Neural cell (in vitro differentiated cells): ENCODE data around the gene CCDC61.

Experiments
- EP300 ChIP-seq: fragments of 450-650 bp; conservative IDR thresholded peaks from 2 replicates; pipeline ENCODE4 v1.6.1; 2014; ENCODE audit warnings: antibody characterized with exemption, mild to moderate bottlenecking, moderate library complexity; ENCODE audit not compliant: poor library complexity, severe bottlenecking
- EZH2 ChIP-seq: fragments of 200-600, 300-800 bp; shearing (Covaris generic), sonication (generic); IDR thresholded peaks from 2 replicates; pipeline ENCODE4 v1.6.1; 2014; ENCODE audit warnings: antibody characterized with exemption, low read length, borderline replicate concordance, mild to moderate bottlenecking; ENCODE audit not compliant: insufficient read depth, poor library complexity, severe bottlenecking
- TF ChIP-seq, protein P1 (sequence below): fragments of 450-650 bp; IDR thresholded peaks from 2 replicates; pipeline ENCODE4 v1.5.1; 2014; ENCODE audit warnings: antibody characterized with exemption, mild to moderate bottlenecking, moderate library complexity; ENCODE audit not compliant: poor library complexity, severe bottlenecking

DNA sequence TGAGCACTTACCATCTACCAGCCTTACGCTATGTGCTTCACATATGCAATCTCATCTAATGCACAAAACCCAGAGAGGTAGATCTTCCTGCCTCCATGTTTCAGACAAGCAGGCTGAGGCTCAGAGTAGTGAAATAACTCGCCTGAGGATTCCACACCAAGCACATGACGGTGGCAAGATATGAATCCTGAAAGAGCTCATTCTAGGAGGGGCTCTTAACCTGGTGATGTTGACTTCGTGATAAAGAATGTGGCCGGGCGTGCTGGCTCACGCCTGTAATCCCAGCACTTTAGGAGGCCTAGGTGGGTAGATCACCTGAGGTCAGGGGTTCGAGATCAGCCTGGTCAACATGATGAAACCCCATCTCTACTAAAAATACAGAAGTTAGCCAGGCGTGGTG lies 26.6 kb upstream of the CCDC61 start:
- TF ChIP-seq, protein P1, sequence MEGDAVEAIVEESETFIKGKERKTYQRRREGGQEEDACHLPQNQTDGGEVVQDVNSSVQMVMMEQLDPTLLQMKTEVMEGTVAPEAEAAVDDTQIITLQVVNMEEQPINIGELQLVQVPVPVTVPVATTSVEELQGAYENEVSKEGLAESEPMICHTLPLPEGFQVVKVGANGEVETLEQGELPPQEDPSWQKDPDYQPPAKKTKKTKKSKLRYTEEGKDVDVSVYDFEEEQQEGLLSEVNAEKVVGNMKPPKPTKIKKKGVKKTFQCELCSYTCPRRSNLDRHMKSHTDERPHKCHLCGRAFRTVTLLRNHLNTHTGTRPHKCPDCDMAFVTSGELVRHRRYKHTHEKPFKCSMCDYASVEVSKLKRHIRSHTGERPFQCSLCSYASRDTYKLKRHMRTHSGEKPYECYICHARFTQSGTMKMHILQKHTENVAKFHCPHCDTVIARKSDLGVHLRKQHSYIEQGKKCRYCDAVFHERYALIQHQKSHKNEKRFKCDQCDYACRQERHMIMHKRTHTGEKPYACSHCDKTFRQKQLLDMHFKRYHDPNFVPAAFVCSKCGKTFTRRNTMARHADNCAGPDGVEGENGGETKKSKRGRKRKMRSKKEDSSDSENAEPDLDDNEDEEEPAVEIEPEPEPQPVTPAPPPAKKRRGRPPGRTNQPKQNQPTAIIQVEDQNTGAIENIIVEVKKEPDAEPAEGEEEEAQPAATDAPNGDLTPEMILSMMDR: no peak
- no peak for TF ChIP-seq EP300
- no peak for TF ChIP-seq EZH2
